ENCODE measurements around the gene RFXANK.

DNA sequence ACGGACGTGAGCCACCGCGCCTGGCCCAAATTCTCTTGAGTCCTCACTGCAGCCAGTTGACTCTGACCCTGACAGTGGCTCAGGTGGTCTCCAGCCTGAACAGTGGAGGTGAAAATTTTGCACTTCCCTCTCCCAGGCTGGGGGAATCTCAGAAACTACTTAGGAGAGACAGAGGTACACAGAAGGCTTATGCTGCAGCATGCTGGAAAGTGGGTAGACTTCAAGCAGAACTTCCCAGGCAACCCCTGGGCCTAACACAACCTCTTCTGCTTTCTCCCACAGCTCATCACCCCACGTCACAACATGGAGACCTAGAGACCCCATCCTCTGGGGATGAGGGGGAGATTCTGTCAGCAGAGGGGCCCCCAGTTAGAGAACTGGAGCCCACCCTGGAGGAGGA is 34.1 kb downstream of the RFXANK start:
- TF ChIP-seq CTCF (IDR thresholded peaks at IDR 0.05), result no peak
- TF ChIP-seq POLR2A (IDR thresholded peaks at IDR 0.05), result no peak

Measured in thyroid gland (tissue), 4 donors.